Activated CD4-positive, alpha-beta memory T cell treated with anti-CD3 and anti-CD28 coated beads for 36 hours (primary cell): ENCODE results near the gene CER1. TPM values are rescaled to one million over a fixed set of nuclear protein-coding genes. Genes with fewer than 3 reads are reported as not detected.
"Not testable (repeated sequence)": the region's sequence is repeated elsewhere in the genome, so short reads cannot be mapped to it uniquely, and the experiment has no call there.

Source experiments
- CTCF ChIA-PET: fragments of 350-600 bp; sonication (Branson Sonifier 250); formaldehyde crosslinking; loops from one replicate; lab custom pipeline; 2021; ENCODE audit warnings: antibody characterized with exemption, inconsistent platforms; lab: Charles Lee
- POLR2A ChIA-PET: fragments of 350-600 bp; sonication (Branson Sonifier 250); formaldehyde crosslinking; loops from one replicate; lab custom pipeline; 2021; ENCODE audit warnings: antibody characterized with exemption; lab: Charles Lee
- DNase-seq: peaks from one replicate; pipeline ENCODE4 v3.0.0-alpha.2; 2020
- H3K27ac Mint-ChIP-seq: one replicate; pipeline ENCODE4 v1.8.0; 2021; ENCODE audit warnings: mixed read lengths
- H3K27me3 Mint-ChIP-seq: one replicate; pipeline ENCODE4 v1.8.0; 2021; ENCODE audit warnings: mixed read lengths
- H3K36me3 Mint-ChIP-seq: one replicate; pipeline ENCODE4 v1.8.0; 2021; ENCODE audit warnings: mixed read lengths
- H3K4me1 Mint-ChIP-seq: one replicate; pipeline ENCODE4 v1.8.0; 2021; ENCODE audit warnings: low read depth, mixed read lengths
- H3K4me3 Mint-ChIP-seq: one replicate; pipeline ENCODE4 v1.8.0; 2021; ENCODE audit warnings: mild to moderate bottlenecking, mixed read lengths
- H3K9me3 Mint-ChIP-seq: one replicate; pipeline ENCODE4 v1.8.0; 2021; ENCODE audit warnings: mixed read lengths
- intact Hi-C: fragments of 100-400 bp; cut with micrococcal nuclease; formaldehyde crosslinking; loops from one replicate; pipeline ENCODE4 v1.15.1; 2023
- total RNA-seq, 2 experiments: library from RNA; stranded (reverse); gene quantifications; one replicate each; pipeline ENCODE4 v1.2.3, GENCODE V29; 2021

The CER1 gene
- total RNA-seq, 2 experiments from 2014 or later = not detected

GRCh38 chr9:14682616-14683015 lies 39.9 kb downstream of the CER1 start:
- DNase-seq, H3K4me3 Mint-ChIP-seq, H3K27me3 Mint-ChIP-seq, H3K27ac Mint-ChIP-seq, CTCF ChIA-PET, POLR2A ChIA-PET, intact Hi-C loops, H3K9me3 Mint-ChIP-seq: not testable (repeated sequence)
- peaks cover 19% of the 10 kb centered on the region for H3K4me1 Mint-ChIP-seq
- H3K36me3 Mint-ChIP-seq = peaks cover 42% of the 10 kb centered on the region

- CTCF ChIA-PET = no interaction called here
- Mint-ChIP-seq H3K9me3 (no peaks in the 10 kb centered on the region), H3K36me3 (peaks cover 33% of the 10 kb centered on the region), H3K27me3 (no peaks in the 10 kb centered on the region), H3K27ac (no peak overlapping the region), H3K4me3 (no peak overlapping the region), H3K4me1 (peaks cover 19% of the 10 kb centered on the region)
- no peak for DNase-seq
- POLR2A ChIA-PET = no interaction called here
- intact Hi-C loops = no loop called here
These were observed 43.8 kb downstream of the CER1 start for GRCh38 chr9:14678776-14679175.

- CTCF ChIA-PET = no interaction called here
- no peak for DNase-seq
- no peak overlapping the region for H3K27ac Mint-ChIP-seq
- H3K4me3 Mint-ChIP-seq = no peak overlapping the region
- peaks cover 16% of the 10 kb centered on the region for H3K4me1 Mint-ChIP-seq
- H3K36me3 Mint-ChIP-seq = peaks cover 32% of the 10 kb centered on the region
- no peaks in the 10 kb centered on the region for H3K27me3 Mint-ChIP-seq
- intact Hi-C loops = no loop called here
- POLR2A ChIA-PET = no interaction called here
- H3K9me3 Mint-ChIP-seq = no peaks in the 10 kb centered on the region
These were observed 44.7 kb downstream of the CER1 start for GRCh38 chr9:14677872-14678271.

GRCh38 chr9:14677396-14677795 lies 45.1 kb downstream of the CER1 start:
- Mint-ChIP-seq H3K27me3 (no peaks in the 10 kb centered on the region), H3K4me3 (no peak overlapping the region), H3K27ac (no peak overlapping the region), H3K4me1 (peaks cover 12% of the 10 kb centered on the region), H3K9me3 (no peaks in the 10 kb centered on the region), H3K36me3 (peaks cover 29% of the 10 kb centered on the region)
- ChIA-PET POLR2A (no interaction called here), CTCF (no interaction called here)
- intact Hi-C loops = no loop called here
- DNase-seq = no peak

- intact Hi-C loops = loop anchor here (5.0 kb wide), 1 partner anchor 347 kb away; no protein-coding TSS in a partner anchor
- Mint-ChIP-seq H3K27ac (no peak overlapping the region), H3K9me3 (no peaks in the 10 kb centered on the region), H3K36me3 (peaks cover 29% of the 10 kb centered on the region), H3K4me3 (no peak overlapping the region), H3K4me1 (peaks cover 13% of the 10 kb centered on the region), H3K27me3 (no peaks in the 10 kb centered on the region)
- POLR2A ChIA-PET = no interaction called here
- DNase-seq = no peak
- CTCF ChIA-PET = no interaction called here
These were observed 47.9 kb downstream of the CER1 start for GRCh38 chr9:14674630-14675029.

- H3K4me3 Mint-ChIP-seq = no peak overlapping the region
- no peak overlapping the region for H3K27ac Mint-ChIP-seq
- H3K27me3 Mint-ChIP-seq = no peaks in the 10 kb centered on the region
- no peak for DNase-seq
- ChIA-PET POLR2A (no interaction called here), CTCF (interaction anchor here (1.7 kb wide), 1 partner anchor 10 kb away, joined by 7 read pairs; no protein-coding TSS in a partner anchor)
- intact Hi-C loops = loop anchor here (2.0 to 5.0 kb wide), 3 partner anchors 19 to 557 kb away; no protein-coding TSS in a partner anchor
- H3K36me3 Mint-ChIP-seq = peaks cover 17% of the 10 kb centered on the region
- peaks cover 13% of the 10 kb centered on the region for H3K4me1 Mint-ChIP-seq
- no peaks in the 10 kb centered on the region for H3K9me3 Mint-ChIP-seq
These were observed 51.2 kb downstream of the CER1 start for GRCh38 chr9:14671377-14671776.

GRCh38 chr9:14670718-14671117 lies 51.8 kb downstream of the CER1 start:
- Mint-ChIP-seq H3K27ac (peak overlapping the region; percentile 69), H3K27me3 (no peaks in the 10 kb centered on the region), H3K9me3 (no peaks in the 10 kb centered on the region), H3K36me3 (peaks cover 12% of the 10 kb centered on the region), H3K4me3 (no peak overlapping the region), H3K4me1 (peaks cover 13% of the 10 kb centered on the region)
- DNase-seq = no peak
- ChIA-PET CTCF (interaction anchor here (1.7 kb wide), 1 partner anchor 9 kb away, joined by 7 read pairs; no protein-coding TSS in a partner anchor), POLR2A (no interaction called here)
- intact Hi-C loops = loop anchor here (2.0 to 5.0 kb wide), 3 partner anchors 20 to 558 kb away; no protein-coding TSS in a partner anchor

Other genes with a start within 250 kb of the CER1 start
- gene ZDHHC21, start 29.3 kb downstream of the CER1 start, total RNA-seq = 1 to 10 TPM; 5.1 to 6.7 TPM
- gene FREM1, start 187.7 kb upstream of the CER1 start, total RNA-seq = not detected